ENCODE results near the gene LPCAT1.

- TF ChIP-seq POLR2AphosphoS5 (IDR thresholded peaks at IDR 0.05; ENCODE audit: low read depth, low read length) (no peak), POLR2A (IDR thresholded peaks at IDR 0.05; ENCODE audit: low read depth, low read length) (no peak)
These were observed 42.3 kb upstream of the LPCAT1 start for GRCh38 chr5:1565737-1566734.
